HG03439 (cell line): Measurements from ENCODE around the gene FLG.
"Not testable (repeated sequence)": the region's sequence is repeated elsewhere in the genome, so short reads cannot be mapped to it uniquely, and the experiment has no call there.

ENCODE experiments used
- ATAC-seq: cut with Tn5 transposase; IDR thresholded peaks from one replicate; pipeline ENCODE4 v1.9.1; 2021; ENCODE audit warnings: mild to moderate bottlenecking, moderate library complexity; ENCODE audit not compliant: unreplicated experiment

The FLG gene

DNA sequence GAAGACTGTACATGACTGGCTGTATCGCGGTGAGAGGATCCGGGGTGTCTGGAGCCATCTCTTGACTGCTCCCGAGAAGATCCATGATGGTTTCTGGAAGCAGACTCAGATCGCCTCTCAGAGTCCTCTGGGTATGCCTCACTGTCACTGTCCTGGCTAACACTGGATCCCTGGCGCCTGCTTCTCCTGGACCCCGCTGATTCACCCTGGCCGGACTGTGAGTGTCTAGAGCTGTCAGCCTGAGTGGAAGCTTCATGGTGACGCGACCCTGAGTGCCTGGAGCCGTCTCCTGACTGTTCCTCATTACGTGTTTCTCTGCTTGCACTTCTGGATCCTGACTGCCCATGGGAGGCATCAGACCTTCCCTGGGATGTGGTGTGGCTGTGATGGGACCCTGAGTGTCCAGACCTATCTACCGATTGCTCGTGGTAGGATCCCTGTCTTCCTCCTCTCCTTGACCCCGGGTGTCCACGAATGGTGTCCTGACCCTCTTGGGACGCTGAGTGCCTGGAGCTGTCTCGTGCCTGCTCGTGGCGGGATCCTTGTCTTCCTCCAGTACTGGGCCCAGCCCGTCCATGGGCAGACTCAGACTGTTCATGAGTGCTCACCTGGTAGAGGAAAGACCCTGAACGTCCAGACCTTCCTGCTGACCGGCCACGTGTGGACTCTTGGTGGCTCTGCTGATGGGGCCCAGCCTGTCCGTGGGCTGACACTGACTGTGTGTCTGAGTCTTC is 21.7 kb downstream of the FLG start:
- ATAC-seq = not testable (repeated sequence)

DNA sequence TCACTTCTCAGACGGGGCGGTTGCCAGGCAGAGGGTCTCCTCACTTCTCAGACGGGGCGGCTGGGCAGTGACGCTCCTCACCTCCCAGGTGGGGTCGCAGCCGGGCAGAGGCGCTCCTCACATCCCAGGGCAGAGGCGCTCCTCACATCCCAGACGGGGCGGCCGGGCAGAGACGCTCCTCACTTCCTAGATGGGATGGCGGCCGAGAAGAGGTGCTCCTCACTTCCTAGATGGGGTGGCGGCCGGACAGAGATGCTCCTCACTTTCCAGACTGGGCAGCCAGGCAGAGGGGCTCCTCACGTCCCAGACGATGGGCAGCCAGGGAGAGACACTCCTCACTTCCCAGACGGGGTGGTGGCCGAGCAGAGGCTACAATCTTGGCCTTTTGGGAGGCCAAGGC is 68.6 kb downstream of the FLG start:
- not testable (repeated sequence) for ATAC-seq
